Heart left ventricle (tissue), 16 donors: ENCODE results near the gene ROCK2. TPM values are rescaled to one million over a fixed set of nuclear protein-coding genes. Genes with fewer than 3 reads are reported as not detected.
A peak's percentile ranks its signal among the peaks of the same experiment; 100 is the strongest.

Source experiments
- ATAC-seq, 4 donors: fragments of 200-7000 bp; cut with Tn5 transposase; one replicate each; pipeline ENCODE4 v1.9.1; 2020 to 2022; ENCODE audit warnings: moderate library complexity in 4 of 4, mild to moderate bottlenecking in 3 of 4, moderate number of reproducible peaks in 1 of 4
- DNase-seq, 5 donors: peaks; one replicate each; pipeline ENCODE4 v3.0.0-alpha.2; 2020
- H3K27ac ChIP-seq, 12 donors: fragments of 200-600 bp; sonication (generic) in 4 of 12; one replicate each; pipeline versions ENCODE4 v1.5.0 to v1.8.0; 2016 to 2022; ENCODE audit warnings: mild to moderate bottlenecking in 2 of 12
- H3K27me3 ChIP-seq, 9 donors: fragments of 200-600 bp; sonication (generic) in 2 of 9; one replicate each; pipeline versions ENCODE4 v1.5.1 to v1.8.0; 2016 to 2022; ENCODE audit warnings: mild to moderate bottlenecking in 3 of 9
- H3K36me3 ChIP-seq, 9 donors: fragments of 200-600 bp; sonication (generic) in 2 of 9; one replicate each; pipeline versions ENCODE4 v1.5.0 to v1.8.0; 2018 to 2022; ENCODE audit warnings: mild to moderate bottlenecking in 2 of 9
- H3K4me1 ChIP-seq, 12 donors: fragments of 200-600 bp; sonication (generic) in 4 of 12; one replicate each; pipeline versions ENCODE4 v1.5.0 to v1.8.0; 2016 to 2022; ENCODE audit warnings: mild to moderate bottlenecking in 3 of 12
- H3K4me3 ChIP-seq, 12 donors: fragments of 200-600 bp; sonication (generic) in 4 of 12; one replicate each; pipeline versions ENCODE4 v1.5.0 to v1.8.0; 2017 to 2022; ENCODE audit warnings: mild to moderate bottlenecking in 9 of 12, moderate library complexity in 4 of 12
- H3K9me3 ChIP-seq, 12 donors: fragments of 200-600 bp; sonication (generic) in 4 of 12; one replicate each; pipeline versions ENCODE4 v1.5.0 to v1.8.0; 2016 to 2022; ENCODE audit warnings: mild to moderate bottlenecking in 1 of 12
- POLR2A ChIP-seq, 2 donors: fragments of 450-650 bp; IDR thresholded peaks; one replicate each; pipeline ENCODE4 v1.6.1; 2017; ENCODE audit warnings: antibody characterized with exemption in 2 of 2, mild to moderate bottlenecking in 2 of 2, moderate library complexity in 2 of 2
- WGBS, 4 donors: extraction: QIAGEN DNeasy Blood & Tissue Kit in 2 of 4; methylation state at CpG; one replicate each; pipeline versions ENCODE4 v1.1.5 to v1.1.7; 2013 to 2018; 5-methylcytosine and 5-hydroxymethylcytosine counted together
- intact Hi-C, 10 donors: fragments of 100-400 bp; cut with DNase I; formaldehyde crosslinking; loops; one replicate each; pipeline versions ENCODE4 v1.11.1 to v1.14.2; 2022
- polyA plus RNA-seq, 2 donors: library from polyadenylated mRNA; stranded (reverse); fragments of 200-250 nt; gene quantifications; one replicate each; pipeline ENCODE4 v1.2.3, GENCODE V29; 2013
- total RNA-seq, 9 donors: library from RNA; depleted of rRNA in 2 of 9; stranded (reverse); fragments of >200 nt in 2 of 9; fragmentation: NEBNext Ultra II Directional in 3 of 9; extraction: Animal tissue kit (Norgen Biotek cat#: 25700) in 3 of 9; gene quantifications; one replicate each; pipeline versions ENCODE4 v1.1.0 to v1.2.4, GENCODE V29; 2016 to 2023
- TF ChIP-seq, protein P1 (sequence below), 12 donors: fragments of 200-600 bp; sonication (generic) in 4 of 12; IDR thresholded peaks; one replicate each; pipeline versions ENCODE4 v1.5.0 to v1.8.0; 2018 to 2022; ENCODE audit warnings: antibody characterized with exemption in 12 of 12, mild to moderate bottlenecking in 5 of 12
- donor health status: ischemic (EF 13 %, LVEDD 7.1; RV severe dilation, severe dysfunction).
- donor health status: healthy with polysubstance abuse.
- donor health status: DM: no; HTN: yes; CAD: no.
- donor health status: DM: no; HTN: no; CAD: no.
- donor health status: ischemic (EF 25% LVEDD 6.9; RV normal size, moderate dysfunction).
- donor health status: ischemic (EF 25% LVEDD 5.7; RV mildly dilated, moderate dysfunction).
- donor health status: healthy.
- donor health status: DM: yes; HTN: yes; CAD: no.
- donor health status: ischemic (EF 35%, LVEDD 5.7; RV mildly dilated, moderate dysfunction).
- donor health status: nonischemic (EF 11% LVEDD 7.7; RV severe dilation, severe dysfunction).
- donor health status: DM: yes; HTN: yes; CAD: no.
- donor health status: PGD.
- donor health status: ischemic (EF 29% LVEDD 5.4; RV normal size, mild dysfunction).
- donor health status: nonischemic (EF 23%, LVEDD 6.1; RV moderate dilation, normal function).

Gene ROCK2
- total and polyA plus RNA-seq, 11 donors: 6.1 to 44.3 (median 38.0) TPM

GRCh38 chr2:11241412-11242203, 102.8 kb downstream of the ROCK2 start:
- Histone ChIP-seq H3K27ac (no peak overlapping the region), H3K27me3 (no peaks in the 10 kb centered on the region), H3K4me1 (peaks cover 0 to 1% (median 0%) of the 10 kb centered on the region in 12 donors), H3K9me3 (no peaks in the 10 kb centered on the region), H3K36me3 (peaks cover 0 to 7% (median 0%) of the 10 kb centered on the region in 9 donors), H3K4me3 (no peak overlapping the region)
- no peak for ATAC-seq
- TF ChIP-seq, protein P1, sequence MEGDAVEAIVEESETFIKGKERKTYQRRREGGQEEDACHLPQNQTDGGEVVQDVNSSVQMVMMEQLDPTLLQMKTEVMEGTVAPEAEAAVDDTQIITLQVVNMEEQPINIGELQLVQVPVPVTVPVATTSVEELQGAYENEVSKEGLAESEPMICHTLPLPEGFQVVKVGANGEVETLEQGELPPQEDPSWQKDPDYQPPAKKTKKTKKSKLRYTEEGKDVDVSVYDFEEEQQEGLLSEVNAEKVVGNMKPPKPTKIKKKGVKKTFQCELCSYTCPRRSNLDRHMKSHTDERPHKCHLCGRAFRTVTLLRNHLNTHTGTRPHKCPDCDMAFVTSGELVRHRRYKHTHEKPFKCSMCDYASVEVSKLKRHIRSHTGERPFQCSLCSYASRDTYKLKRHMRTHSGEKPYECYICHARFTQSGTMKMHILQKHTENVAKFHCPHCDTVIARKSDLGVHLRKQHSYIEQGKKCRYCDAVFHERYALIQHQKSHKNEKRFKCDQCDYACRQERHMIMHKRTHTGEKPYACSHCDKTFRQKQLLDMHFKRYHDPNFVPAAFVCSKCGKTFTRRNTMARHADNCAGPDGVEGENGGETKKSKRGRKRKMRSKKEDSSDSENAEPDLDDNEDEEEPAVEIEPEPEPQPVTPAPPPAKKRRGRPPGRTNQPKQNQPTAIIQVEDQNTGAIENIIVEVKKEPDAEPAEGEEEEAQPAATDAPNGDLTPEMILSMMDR (IDR thresholded peaks at IDR 0.05): no peak
- no peak for TF ChIP-seq POLR2A (IDR thresholded peaks at IDR 0.05)
- DNase-seq: no peak
- WGBS, 4 donors: 96 to 99% (median 97%) methylated on average over 3 of the region's 3 CpGs
- intact Hi-C loops: loop anchor here in 3 of 10 donors (5.0 to 10.0 kb wide), 2 partner anchors 53 to 101 kb away; partner anchors contain the start of gene ROCK2 (in 2 of the 3)

- Histone ChIP-seq H3K27me3 (no peaks in the 10 kb centered on the region), H3K4me3 (no peak overlapping the region), H3K27ac (peak overlapping the region in 2 of 12 donors; percentile 5 to 28), H3K4me1 (peaks cover 0 to 16% (median 9%) of the 10 kb centered on the region in 12 donors), H3K36me3 (peaks cover 0 to 13% (median 0%) of the 10 kb centered on the region in 9 donors), H3K9me3 (no peaks in the 10 kb centered on the region)
- intact Hi-C loops: loop anchor here in 9 of 10 donors (2.0 to 10.0 kb wide), 6 partner anchors 55 to 345 kb away; partner anchors contain the start of gene ROCK2 (in 6 of the 9)
- DNase-seq: no peak
- 53 to 68% (median 55%) methylated on average over 6 of the region's 6 CpGs for WGBS, 4 donors
- TF ChIP-seq, protein P1 (IDR thresholded peaks at IDR 0.05): no peak
- no peak for TF ChIP-seq POLR2A (IDR thresholded peaks at IDR 0.05)
- peak in 3 of 4 donors; percentile 49 to 79 (median 64) for ATAC-seq
These were observed 104.6 kb downstream of the ROCK2 start for GRCh38 chr2:11239666-11240462.

GRCh38 chr2:11239147-11239546, 105.3 kb downstream of the ROCK2 start:
- no peaks in the 10 kb centered on the region for H3K9me3 ChIP-seq
- H3K27me3 ChIP-seq: no peaks in the 10 kb centered on the region
- intact Hi-C loops: loop anchor here in 7 of 10 donors (2.0 to 10.0 kb wide), 5 partner anchors 103 to 346 kb away; partner anchors contain the start of gene ROCK2 (in 4 of the 7)
- ATAC-seq: no peak
- WGBS, 4 donors: 97 to 99% (median 98%) methylated on average over 2 of the region's 2 CpGs
- peaks cover 0 to 18% (median 11%) of the 10 kb centered on the region in 12 donors for H3K4me1 ChIP-seq
- no peak overlapping the region for H3K27ac ChIP-seq
- no peak overlapping the region for H3K4me3 ChIP-seq
- H3K36me3 ChIP-seq: peaks cover 0 to 14% (median 0%) of the 10 kb centered on the region in 9 donors
- no peak for DNase-seq
- TF ChIP-seq, protein P1 (IDR thresholded peaks at IDR 0.05): no peak
- TF ChIP-seq POLR2A (IDR thresholded peaks at IDR 0.05): no peak
